Progenitor cell of endocrine pancreas (in vitro differentiated cells): ENCODE measurements around the gene AVP. TPM values are rescaled to one million over a fixed set of nuclear protein-coding genes. Genes with fewer than 3 reads are reported as not detected.

ENCODE experiments used
- DNase-seq: peaks from one replicate; pipeline ENCODE4 v3.0.0; 2021; ENCODE audit warnings: low spot score; ENCODE audit not compliant: unreplicated experiment
- H3K27ac Mint-ChIP-seq: 2 replicates; pipeline ENCODE4 v1.8.0; 2021; ENCODE audit warnings: mild to moderate bottlenecking, moderate library complexity, mixed read lengths
- H3K27me3 Mint-ChIP-seq: 2 replicates; pipeline ENCODE4 v1.8.0; 2021; ENCODE audit warnings: mixed read lengths
- H3K36me3 Mint-ChIP-seq: 2 replicates; pipeline ENCODE4 v1.8.0; 2022; ENCODE audit warnings: mixed read lengths; ENCODE audit not compliant: insufficient read depth
- H3K4me1 Mint-ChIP-seq: 2 replicates; pipeline ENCODE4 v1.8.0; 2021; ENCODE audit warnings: low read depth, mixed read lengths
- H3K4me3 Mint-ChIP-seq: 2 replicates; pipeline ENCODE4 v1.8.0; 2021; ENCODE audit warnings: low read depth, mild to moderate bottlenecking, moderate library complexity, mixed read lengths
- H3K9me3 Mint-ChIP-seq: 2 replicates; pipeline ENCODE4 v1.8.0; 2021; ENCODE audit warnings: low read depth, mixed read lengths
- CTCF ChIP-seq: fragments of 200-600 bp; sonication (generic); IDR thresholded peaks from one replicate; pipeline ENCODE4 v1.5.0; 2021; ENCODE audit warnings: antibody characterized with exemption, mild to moderate bottlenecking; ENCODE audit not compliant: unreplicated experiment
- total RNA-seq: library from RNA; stranded (reverse); gene quantifications from 2 replicates; pipeline ENCODE4 v1.2.1, GENCODE V29; 2021

The AVP gene
- total RNA-seq, 1 donor from 2014 or later: not detected

- peaks cover 8% of the 10 kb centered on the region for H3K36me3 Mint-ChIP-seq
- H3K27me3 Mint-ChIP-seq: no peaks in the 10 kb centered on the region
- no peak overlapping the region for H3K4me3 Mint-ChIP-seq
- no peaks in the 10 kb centered on the region for H3K4me1 Mint-ChIP-seq
- peak; percentile 77 for TF ChIP-seq CTCF
- no peaks in the 10 kb centered on the region for H3K9me3 Mint-ChIP-seq
- H3K27ac Mint-ChIP-seq: no peak overlapping the region
- no peak for DNase-seq
These were observed 30.9 kb upstream of the AVP start for GRCh38 chr20:3115190-3116107.

GRCh38 chr20:3111995-3112394 lies 27.5 kb upstream of the AVP start:
- no peaks in the 10 kb centered on the region for H3K4me1 Mint-ChIP-seq
- H3K27ac Mint-ChIP-seq: no peak overlapping the region
- DNase-seq: no peak
- H3K4me3 Mint-ChIP-seq: no peak overlapping the region
- no peaks in the 10 kb centered on the region for H3K9me3 Mint-ChIP-seq
- H3K36me3 Mint-ChIP-seq: peaks cover 7% of the 10 kb centered on the region
- no peaks in the 10 kb centered on the region for H3K27me3 Mint-ChIP-seq
- TF ChIP-seq CTCF: no peak

GRCh38 chr20:3111507-3111906 lies 27.0 kb upstream of the AVP start:
- Mint-ChIP-seq H3K4me1 (no peaks in the 10 kb centered on the region), H3K36me3 (peaks cover 7% of the 10 kb centered on the region), H3K27ac (peak overlapping the region; percentile 12), H3K4me3 (no peak overlapping the region), H3K9me3 (no peaks in the 10 kb centered on the region), H3K27me3 (no peaks in the 10 kb centered on the region)
- no peak for TF ChIP-seq CTCF
- no peak for DNase-seq

GRCh38 chr20:3109350-3110302 lies 25.1 kb upstream of the AVP start:
- H3K27ac Mint-ChIP-seq: no peak overlapping the region
- no peak overlapping the region for H3K4me3 Mint-ChIP-seq
- no peaks in the 10 kb centered on the region for H3K4me1 Mint-ChIP-seq
- H3K36me3 Mint-ChIP-seq: peaks cover 7% of the 10 kb centered on the region
- DNase-seq: no peak
- H3K27me3 Mint-ChIP-seq: no peaks in the 10 kb centered on the region
- TF ChIP-seq CTCF: no peak
- H3K9me3 Mint-ChIP-seq: no peaks in the 10 kb centered on the region

- Mint-ChIP-seq H3K4me3 (no peak overlapping the region), H3K9me3 (no peaks in the 10 kb centered on the region), H3K4me1 (no peaks in the 10 kb centered on the region), H3K27me3 (no peaks in the 10 kb centered on the region), H3K36me3 (peaks cover 2% of the 10 kb centered on the region), H3K27ac (no peak overlapping the region)
- no peak for TF ChIP-seq CTCF
- no peak for DNase-seq
These were observed 23.0 kb upstream of the AVP start for GRCh38 chr20:3107464-3108025.
